Suprapubic skin (tissue), 4 donors: ENCODE results near the gene DCAF10. TPM values are rescaled to one million over a fixed set of nuclear protein-coding genes. Genes with fewer than 3 reads are reported as not detected.
"Not testable (repeated sequence)": the region's sequence is repeated elsewhere in the genome, so short reads cannot be mapped to it uniquely, and the experiment has no call there.

Experiments
- DNase-seq, 2 donors: peaks; one replicate each; pipeline ENCODE4 v3.0.0-alpha.2; 2019; ENCODE audit warnings: low spot score in 2 of 2
- H3K27ac ChIP-seq: fragments of 200-600 bp; sonication (generic); one replicate; pipeline ENCODE4 v1.5.1; 2019
- H3K27me3 ChIP-seq: fragments of 200-600 bp; sonication (generic); one replicate; pipeline ENCODE4 v1.5.1; 2019
- H3K36me3 ChIP-seq: fragments of 200-600 bp; sonication (generic); one replicate; pipeline ENCODE4 v1.5.1; 2019
- H3K4me1 ChIP-seq: fragments of 200-600 bp; sonication (generic); one replicate; pipeline ENCODE4 v1.5.1; 2019
- H3K4me3 ChIP-seq: fragments of 200-600 bp; sonication (generic); one replicate; pipeline ENCODE4 v1.5.1; 2019; ENCODE audit warnings: mild to moderate bottlenecking
- H3K9me3 ChIP-seq: fragments of 200-600 bp; sonication (generic); one replicate; pipeline ENCODE4 v1.5.1; 2019
- CTCF ChIP-seq, 2 donors: fragments of 200-600 bp in 1 of 2; fragments of 450-650 bp in 1 of 2; sonication (generic) in 1 of 2; IDR thresholded peaks; one replicate each; pipeline ENCODE4 v1.5.1; 2016 to 2019; ENCODE audit warnings: antibody characterized with exemption in 2 of 2, mild to moderate bottlenecking in 1 of 2, moderate library complexity in 1 of 2
- EP300 ChIP-seq: sonication (generic); formaldehyde crosslinking; IDR thresholded peaks from one replicate; pipeline ENCODE4 v1.6.1; 2017; ENCODE audit warnings: antibody characterized with exemption
- POLR2A ChIP-seq, 2 donors: fragments of 450-650 bp; IDR thresholded peaks; one replicate each; pipeline ENCODE4 v1.6.1; 2017; ENCODE audit warnings: antibody characterized with exemption in 2 of 2, mild to moderate bottlenecking in 2 of 2, moderate library complexity in 2 of 2
- POLR2AphosphoS5 ChIP-seq, 3 donors: sonication (generic); formaldehyde crosslinking; IDR thresholded peaks; one replicate each; pipeline ENCODE4 v1.6.1; 2017; ENCODE audit warnings: antibody characterized with exemption in 3 of 3
- WGBS: methylation state at CpG from one replicate; pipeline ENCODE4 v1.1.5; 2018; 5-methylcytosine and 5-hydroxymethylcytosine counted together
- total RNA-seq, 4 donors: library from RNA; depleted of rRNA; stranded (reverse); fragments of >200 nt; gene quantifications; one replicate each; pipeline ENCODE4 v1.1.0, GENCODE V29; 2016

The DCAF10 gene
- total RNA-seq, 4 donors from 2014 or later = 21.7 to 47.6 (median 26.6) TPM

- Histone ChIP-seq H3K9me3 (no peaks in the 10 kb centered on the region), H3K4me1 (no peaks in the 10 kb centered on the region), H3K36me3 (no peaks in the 10 kb centered on the region), H3K27me3 (no peaks in the 10 kb centered on the region), H3K27ac (no peak overlapping the region), H3K4me3 (no peak overlapping the region)
- TF ChIP-seq EP300 (no peak), POLR2A (IDR thresholded peaks at IDR 0.05) (no peak), POLR2AphosphoS5 (IDR thresholded peaks at IDR 0.05) (no peak)
- WGBS = 95% methylated on average over 6 of the region's 6 CpGs
- DNase-seq = no peak
These were observed 11.4 kb downstream of the DCAF10 start for GRCh38 chr9:37811906-37812476.

- Histone ChIP-seq H3K4me1 (no peaks in the 10 kb centered on the region), H3K36me3 (no peaks in the 10 kb centered on the region), H3K27ac (no peak overlapping the region), H3K27me3 (no peaks in the 10 kb centered on the region), H3K4me3 (no peak overlapping the region), H3K9me3 (no peaks in the 10 kb centered on the region)
- 90% methylated on average over 5 of the region's 5 CpGs for WGBS
- TF ChIP-seq CTCF (IDR thresholded peaks at IDR 0.05) (no peak), POLR2A (IDR thresholded peaks at IDR 0.05) (no peak), EP300 (no peak), POLR2AphosphoS5 (IDR thresholded peaks at IDR 0.05) (no peak)
- no peak for DNase-seq
These were observed 12.3 kb downstream of the DCAF10 start for GRCh38 chr9:37812773-37813379.

GRCh38 chr9:37818849-37819248 lies 18.3 kb downstream of the DCAF10 start:
- Histone ChIP-seq H3K4me3 (no peak overlapping the region), H3K4me1 (no peaks in the 10 kb centered on the region), H3K36me3 (peaks cover 23% of the 10 kb centered on the region), H3K9me3 (no peaks in the 10 kb centered on the region), H3K27me3 (no peaks in the 10 kb centered on the region), H3K27ac (no peak overlapping the region)
- 77% methylated on average over 2 of the region's 2 CpGs for WGBS
- no peak for DNase-seq
- TF ChIP-seq EP300 (no peak), CTCF (IDR thresholded peaks at IDR 0.05) (no peak), POLR2A (IDR thresholded peaks at IDR 0.05) (no peak), POLR2AphosphoS5 (IDR thresholded peaks at IDR 0.05) (no peak)

- H3K9me3 ChIP-seq = no peaks in the 10 kb centered on the region
- no peak overlapping the region for H3K4me3 ChIP-seq
- WGBS = 90% methylated on average over 5 of the region's 5 CpGs
- no peak for DNase-seq
- TF ChIP-seq POLR2A (IDR thresholded peaks at IDR 0.05) = no peak
- H3K27me3 ChIP-seq = no peaks in the 10 kb centered on the region
- no peak overlapping the region for H3K27ac ChIP-seq
- H3K4me1 ChIP-seq = no peaks in the 10 kb centered on the region
- H3K36me3 ChIP-seq = peaks cover 23% of the 10 kb centered on the region
These were observed 19.5 kb downstream of the DCAF10 start for GRCh38 chr9:37820142-37820541.

GRCh38 chr9:37825174-37825573 lies 24.6 kb downstream of the DCAF10 start:
- WGBS = 95% methylated on average over 2 of the region's 2 CpGs
- DNase-seq, H3K4me1 ChIP-seq, H3K27ac ChIP-seq, H3K4me3 ChIP-seq, H3K9me3 ChIP-seq, H3K27me3 ChIP-seq: not testable (repeated sequence)
- H3K36me3 ChIP-seq = peaks cover 38% of the 10 kb centered on the region

- H3K27me3 ChIP-seq = no peaks in the 10 kb centered on the region
- WGBS = 100% methylated on average over 4 of the region's 4 CpGs
- H3K27ac ChIP-seq = no peak overlapping the region
- TF ChIP-seq CTCF (IDR thresholded peaks at IDR 0.05) (no peak), POLR2AphosphoS5 (IDR thresholded peaks at IDR 0.05) (no peak), POLR2A (IDR thresholded peaks at IDR 0.05) (no peak), EP300 (no peak)
- peaks cover 21% of the 10 kb centered on the region for H3K36me3 ChIP-seq
- H3K4me3 ChIP-seq = no peak overlapping the region
- no peak for DNase-seq
- H3K4me1 ChIP-seq = no peaks in the 10 kb centered on the region
- H3K9me3 ChIP-seq = no peaks in the 10 kb centered on the region
These were observed 27.0 kb downstream of the DCAF10 start for GRCh38 chr9:37827483-37828165.
